Transverse colon (tissue), 4 donors: Measurements from ENCODE around the gene CLMN. TPM values are rescaled to one million over a fixed set of nuclear protein-coding genes. Genes with fewer than 3 reads are reported as not detected.

Experiments used
- DNase-seq: peaks from one replicate; pipeline ENCODE4 v3.0.0-alpha.2; 2019
- H3K27ac ChIP-seq, 4 donors: fragments of 200-600 bp; sonication (generic); 2 replicates each; pipeline ENCODE4 v1.5.1; 2016 to 2018; ENCODE audit warnings: inconsistent platforms in 4 of 4
- H3K27me3 ChIP-seq: fragments of 200-600 bp; sonication (generic); 2 replicates; pipeline ENCODE4 v1.5.1; 2017; ENCODE audit warnings: inconsistent platforms
- H3K36me3 ChIP-seq, 4 donors: fragments of 200-600 bp; sonication (generic); 2 replicates each; pipeline ENCODE4 v1.5.1; 2017 to 2019; ENCODE audit warnings: inconsistent platforms in 4 of 4
- H3K4me1 ChIP-seq, 4 donors: fragments of 200-600 bp; sonication (generic); 2 replicates each; pipeline ENCODE4 v1.5.1; 2017 to 2020; ENCODE audit warnings: inconsistent platforms in 4 of 4
- H3K4me3 ChIP-seq, 4 donors: fragments of 200-600 bp; sonication (generic); 1 replicate in 1 of 4; 2 replicates in 3 of 4; pipeline versions ENCODE4 v1.5.1 to v1.6.1; 2017 to 2019; ENCODE audit warnings: inconsistent platforms in 4 of 4
- H3K9me3 ChIP-seq, 2 donors: fragments of 200-600 bp; sonication (generic); 2 replicates each; pipeline ENCODE4 v1.5.1; 2017 to 2019; ENCODE audit warnings: inconsistent platforms in 2 of 2
- CTCF ChIP-seq, 5 experiments: fragments of 200-600 bp in 3 of 5; fragments of 450-650 bp in 2 of 5; sonication (generic) in 3 of 5; IDR thresholded peaks; 1 replicate in 2 of 5; 2 replicates in 3 of 5; pipeline ENCODE4 v1.5.1; 2016 to 2017; ENCODE audit warnings: antibody characterized with exemption in 5 of 5, inconsistent platforms in 3 of 5, mild to moderate bottlenecking in 2 of 5, moderate library complexity in 1 of 5
- EP300 ChIP-seq: sonication (generic); formaldehyde crosslinking; IDR thresholded peaks from one replicate; pipeline ENCODE4 v1.6.1; 2017; ENCODE audit warnings: antibody characterized with exemption, low read depth
- POLR2A ChIP-seq: fragments of 450-650 bp; IDR thresholded peaks from one replicate; pipeline ENCODE4 v1.6.1; 2016; ENCODE audit warnings: antibody characterized with exemption, mild to moderate bottlenecking, moderate library complexity
- POLR2AphosphoS5 ChIP-seq, 3 donors: sonication (generic); formaldehyde crosslinking; IDR thresholded peaks; one replicate each; pipeline ENCODE4 v1.6.1; 2016; ENCODE audit warnings: antibody characterized with exemption in 3 of 3
- WGBS, 2 donors: methylation state at CpG; one replicate each; pipeline ENCODE4 v1.1.5; 2018; ENCODE audit warnings: low coverage in 1 of 2; 5-methylcytosine and 5-hydroxymethylcytosine counted together
- in situ Hi-C, 4 donors: fragments of 200-750 bp; cut with MboI; loops; one replicate each; pipeline versions ENCODE4 v1.15.0 to v1.15.1; 2017; ENCODE audit warnings: low sequenced_read_pairs in 3 of 4, low pct_ligation_motif_present in 1 of 4, low pct_unique_long_range_greater_than_20kb in 1 of 4
- intact Hi-C: fragments of 100-400 bp; cut with DNase I; formaldehyde crosslinking; loops from one replicate; pipeline ENCODE4 v1.15.1; 2023; ENCODE audit warnings: low total_unique reads
- total RNA-seq, 4 donors: library from RNA; depleted of rRNA; stranded (reverse); fragments of >200 nt; gene quantifications; one replicate each; pipeline ENCODE4 v1.1.0, GENCODE V29; 2016

CLMN gene
- total RNA-seq, 4 donors from 2014 or later: 71.1 to 118 (median 90.1) TPM

DNA sequence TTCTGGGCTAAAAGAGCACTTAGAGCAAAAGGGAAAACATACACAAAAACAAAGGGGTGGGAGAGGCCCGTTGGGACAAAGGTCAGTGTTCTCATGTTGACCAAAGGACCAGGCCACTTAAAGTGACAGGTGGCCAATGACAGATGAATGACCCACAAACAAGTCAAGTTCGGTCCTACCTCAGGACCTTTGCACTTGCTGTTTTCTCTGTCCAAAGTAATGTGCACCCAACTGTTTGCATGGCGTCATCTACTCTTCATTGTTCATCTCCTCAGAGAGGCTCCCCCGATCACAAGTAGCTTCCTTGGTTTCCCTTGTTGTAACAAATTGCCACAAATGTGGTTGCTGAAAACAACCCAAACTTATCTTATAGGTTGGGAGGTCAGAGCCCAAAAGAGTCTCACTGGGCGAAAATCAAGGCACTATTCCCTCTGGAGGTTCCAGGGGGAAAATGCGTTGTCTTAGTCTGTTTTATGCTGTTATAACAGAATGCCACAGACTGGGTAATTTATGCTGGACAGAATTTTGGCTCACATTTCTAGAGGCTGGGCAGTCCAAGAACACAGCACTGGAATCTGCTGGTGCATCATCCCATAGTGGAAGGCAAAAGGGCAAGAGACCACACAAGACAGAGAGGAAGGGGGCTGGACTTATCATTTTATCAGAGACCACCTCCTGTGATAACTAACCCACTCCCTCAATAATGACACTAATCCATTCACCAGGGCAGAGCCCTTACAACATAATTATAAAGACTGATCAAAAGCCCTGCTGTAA lies 23.9 kb downstream of the CLMN start:
- H3K27me3 ChIP-seq: no peaks in the 10 kb centered on the region
- no peak for DNase-seq
- WGBS, 2 donors: 93 to 94% methylated on average over 2 to 6 of the region's 6 CpGs
- H3K36me3 ChIP-seq: no peaks in the 10 kb centered on the region
- H3K4me1 ChIP-seq: peaks cover 6 to 34% (median 10%) of the 10 kb centered on the region in 4 donors
- H3K4me3 ChIP-seq: no peak overlapping the region
- TF ChIP-seq POLR2AphosphoS5 (IDR thresholded peaks at IDR 0.05): peak in 1 of 3 donors; percentile 9
- TF ChIP-seq EP300: no peak
- in situ Hi-C loops (no loop called here), intact Hi-C loops (no loop called here)
- peaks cover 0 to 4% of the 10 kb centered on the region in 2 donors for H3K9me3 ChIP-seq
- H3K27ac ChIP-seq: peak overlapping the region in 3 of 4 donors; percentile 23 to 33 (median 32)

DNA sequence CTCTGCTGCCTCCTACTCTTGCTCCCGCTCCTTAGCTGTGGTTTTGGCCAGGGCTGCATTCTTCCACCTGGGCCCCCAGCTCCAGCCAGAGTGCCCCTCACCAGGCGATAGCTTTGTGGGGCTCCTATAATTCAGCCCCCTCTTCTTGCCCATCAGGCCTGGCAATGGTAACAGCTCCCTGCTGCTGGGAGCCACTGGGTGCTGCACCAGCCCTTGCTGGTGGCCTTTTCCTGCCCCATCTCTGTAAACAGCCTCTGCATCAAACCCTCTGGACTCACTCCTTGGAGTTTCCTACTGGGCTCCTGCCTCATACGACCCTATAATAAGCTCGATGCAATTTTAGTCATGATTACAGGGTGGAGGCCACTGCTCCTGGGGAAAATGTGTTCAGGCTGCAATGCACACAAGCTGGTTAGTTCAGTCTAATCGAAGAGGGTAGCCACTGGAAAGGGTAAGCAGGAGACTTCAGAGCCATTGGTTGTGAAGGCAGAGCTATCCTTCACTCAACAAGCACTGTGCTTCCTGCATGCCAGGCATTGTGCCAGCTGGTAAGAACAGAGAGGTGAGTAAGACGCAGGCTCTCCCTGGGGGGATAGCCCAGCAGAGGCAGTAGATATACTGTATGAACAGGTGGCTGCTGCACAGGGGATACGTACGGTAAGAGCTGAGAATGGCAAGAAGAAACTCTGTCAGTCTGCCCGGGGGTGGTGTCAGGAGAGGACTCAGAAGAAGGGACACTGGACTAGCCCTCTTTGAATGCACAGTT lies 24.7 kb downstream of the CLMN start:
- in situ Hi-C loops (no loop called here), intact Hi-C loops (no loop called here)
- Histone ChIP-seq H3K27ac (peak overlapping the region in 3 of 4 donors; percentile 23 to 33 (median 32)), H3K36me3 (no peaks in the 10 kb centered on the region), H3K9me3 (peaks cover 0 to 4% of the 10 kb centered on the region in 2 donors), H3K4me3 (no peak overlapping the region), H3K27me3 (no peaks in the 10 kb centered on the region), H3K4me1 (peaks cover 8 to 42% (median 12%) of the 10 kb centered on the region in 4 donors)
- peak; percentile 35 for DNase-seq
- TF ChIP-seq CTCF (IDR thresholded peaks at IDR 0.05): no peak
- TF ChIP-seq EP300: no peak
- no peak for TF ChIP-seq POLR2AphosphoS5 (IDR thresholded peaks at IDR 0.05)
- TF ChIP-seq POLR2A: no peak
- 60 to 79% methylated on average over 1 to 9 of the region's 9 CpGs for WGBS, 2 donors

DNA sequence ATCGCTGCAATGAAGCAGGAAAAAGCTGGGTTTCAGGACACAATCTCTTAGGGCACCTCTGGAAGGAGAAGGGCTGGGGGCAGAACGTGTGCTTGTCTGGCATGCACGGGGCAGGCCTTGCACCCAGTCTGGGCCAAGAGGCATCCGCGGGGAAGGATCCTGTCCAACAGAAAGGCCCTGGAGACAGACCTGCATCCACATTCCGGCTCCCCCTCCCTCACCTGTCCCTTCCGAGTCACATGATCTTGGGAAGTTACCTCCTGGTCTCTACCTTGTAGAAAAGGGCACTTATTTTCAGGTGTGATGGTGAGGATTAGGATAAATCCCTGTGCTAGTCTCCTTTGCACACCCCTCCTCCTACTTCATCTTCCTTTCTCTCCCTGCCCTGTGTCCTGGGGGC lies 25.4 kb downstream of the CLMN start:
- Histone ChIP-seq H3K4me1 (peaks cover 8 to 43% (median 12%) of the 10 kb centered on the region in 4 donors), H3K27ac (peak overlapping the region in 1 of 4 donors; percentile 33), H3K4me3 (no peak overlapping the region), H3K9me3 (peaks cover 0 to 4% of the 10 kb centered on the region in 2 donors), H3K36me3 (no peaks in the 10 kb centered on the region), H3K27me3 (no peaks in the 10 kb centered on the region)
- intact Hi-C loops (no loop called here), in situ Hi-C loops (no loop called here)
- TF ChIP-seq POLR2A (no peak), CTCF (IDR thresholded peaks at IDR 0.05) (no peak), EP300 (no peak), POLR2AphosphoS5 (IDR thresholded peaks at IDR 0.05) (no peak)
- no peak for DNase-seq
- 80 to 90% methylated on average over 1 to 7 of the region's 7 CpGs for WGBS, 2 donors

- DNase-seq: no peak
- Histone ChIP-seq H3K4me3 (no peak overlapping the region), H3K9me3 (peaks cover 0 to 4% of the 10 kb centered on the region in 2 donors), H3K27me3 (no peaks in the 10 kb centered on the region), H3K27ac (no peak overlapping the region), H3K4me1 (peaks cover 8 to 43% (median 12%) of the 10 kb centered on the region in 4 donors), H3K36me3 (no peaks in the 10 kb centered on the region)
- intact Hi-C loops (no loop called here), in situ Hi-C loops (no loop called here)
- 73% methylated on average over 5 of the region's 5 CpGs; no CpG with 5 or more reads in 1 of the 2 donors for WGBS, 2 donors
- no peak for TF ChIP-seq POLR2A
- no peak for TF ChIP-seq EP300
- TF ChIP-seq CTCF (IDR thresholded peaks at IDR 0.05): no peak
- no peak for TF ChIP-seq POLR2AphosphoS5 (IDR thresholded peaks at IDR 0.05)
Measured at GRCh38 chr14:95293449-95293848, 26.3 kb downstream of the CLMN start.
